Heart left ventricle (tissue), 16 donors: ENCODE measurements around the gene PLCB4. TPM values are rescaled to one million over a fixed set of nuclear protein-coding genes. Genes with fewer than 3 reads are reported as not detected.

Experiments used
- ATAC-seq, 4 donors: fragments of 200-7000 bp; cut with Tn5 transposase; one replicate each; pipeline ENCODE4 v1.9.1; 2020 to 2022; ENCODE audit warnings: moderate library complexity in 4 of 4, mild to moderate bottlenecking in 3 of 4, moderate number of reproducible peaks in 1 of 4
- DNase-seq, 5 donors: peaks; one replicate each; pipeline ENCODE4 v3.0.0-alpha.2; 2020
- H3K27ac ChIP-seq, 12 donors: fragments of 200-600 bp; sonication (generic) in 4 of 12; one replicate each; pipeline versions ENCODE4 v1.5.0 to v1.8.0; 2016 to 2022; ENCODE audit warnings: mild to moderate bottlenecking in 2 of 12
- H3K27me3 ChIP-seq, 9 donors: fragments of 200-600 bp; sonication (generic) in 2 of 9; one replicate each; pipeline versions ENCODE4 v1.5.1 to v1.8.0; 2016 to 2022; ENCODE audit warnings: mild to moderate bottlenecking in 3 of 9
- H3K36me3 ChIP-seq, 9 donors: fragments of 200-600 bp; sonication (generic) in 2 of 9; one replicate each; pipeline versions ENCODE4 v1.5.0 to v1.8.0; 2018 to 2022; ENCODE audit warnings: mild to moderate bottlenecking in 2 of 9
- H3K4me1 ChIP-seq, 12 donors: fragments of 200-600 bp; sonication (generic) in 4 of 12; one replicate each; pipeline versions ENCODE4 v1.5.0 to v1.8.0; 2016 to 2022; ENCODE audit warnings: mild to moderate bottlenecking in 3 of 12
- H3K4me3 ChIP-seq, 12 donors: fragments of 200-600 bp; sonication (generic) in 4 of 12; one replicate each; pipeline versions ENCODE4 v1.5.0 to v1.8.0; 2017 to 2022; ENCODE audit warnings: mild to moderate bottlenecking in 9 of 12, moderate library complexity in 4 of 12
- H3K9me3 ChIP-seq, 12 donors: fragments of 200-600 bp; sonication (generic) in 4 of 12; one replicate each; pipeline versions ENCODE4 v1.5.0 to v1.8.0; 2016 to 2022; ENCODE audit warnings: mild to moderate bottlenecking in 1 of 12
- POLR2A ChIP-seq, 2 donors: fragments of 450-650 bp; IDR thresholded peaks; one replicate each; pipeline ENCODE4 v1.6.1; 2017; ENCODE audit warnings: antibody characterized with exemption in 2 of 2, mild to moderate bottlenecking in 2 of 2, moderate library complexity in 2 of 2
- WGBS, 4 donors: extraction: QIAGEN DNeasy Blood & Tissue Kit in 2 of 4; methylation state at CpG; one replicate each; pipeline versions ENCODE4 v1.1.5 to v1.1.7; 2013 to 2018; 5-methylcytosine and 5-hydroxymethylcytosine counted together
- intact Hi-C, 10 donors: fragments of 100-400 bp; cut with DNase I; formaldehyde crosslinking; loops; one replicate each; pipeline versions ENCODE4 v1.11.1 to v1.14.2; 2022
- polyA plus RNA-seq, 2 donors: library from polyadenylated mRNA; stranded (reverse); fragments of 200-250 nt; gene quantifications; one replicate each; pipeline ENCODE4 v1.2.3, GENCODE V29; 2013
- total RNA-seq, 9 donors: library from RNA; depleted of rRNA in 2 of 9; stranded (reverse); fragments of >200 nt in 2 of 9; fragmentation: NEBNext Ultra II Directional in 3 of 9; extraction: Animal tissue kit (Norgen Biotek cat#: 25700) in 3 of 9; gene quantifications; one replicate each; pipeline versions ENCODE4 v1.1.0 to v1.2.4, GENCODE V29; 2016 to 2023
- TF ChIP-seq, protein P1 (sequence below), 12 donors: fragments of 200-600 bp; sonication (generic) in 4 of 12; IDR thresholded peaks; one replicate each; pipeline versions ENCODE4 v1.5.0 to v1.8.0; 2018 to 2022; ENCODE audit warnings: antibody characterized with exemption in 12 of 12, mild to moderate bottlenecking in 5 of 12
- donor health status: ischemic (EF 13 %, LVEDD 7.1; RV severe dilation, severe dysfunction).
- donor health status: healthy with polysubstance abuse.
- donor health status: DM: no; HTN: yes; CAD: no.
- donor health status: DM: no; HTN: no; CAD: no.
- donor health status: ischemic (EF 25% LVEDD 6.9; RV normal size, moderate dysfunction).
- donor health status: ischemic (EF 25% LVEDD 5.7; RV mildly dilated, moderate dysfunction).
- donor health status: healthy.
- donor health status: DM: yes; HTN: yes; CAD: no.
- donor health status: ischemic (EF 35%, LVEDD 5.7; RV mildly dilated, moderate dysfunction).
- donor health status: nonischemic (EF 11% LVEDD 7.7; RV severe dilation, severe dysfunction).
- donor health status: DM: yes; HTN: yes; CAD: no.
- donor health status: PGD.
- donor health status: ischemic (EF 29% LVEDD 5.4; RV normal size, mild dysfunction).
- donor health status: nonischemic (EF 23%, LVEDD 6.1; RV moderate dilation, normal function).

The PLCB4 gene
- total and polyA plus RNA-seq, 11 donors: 8.4 to 31.8 (median 18.5) TPM

DNA sequence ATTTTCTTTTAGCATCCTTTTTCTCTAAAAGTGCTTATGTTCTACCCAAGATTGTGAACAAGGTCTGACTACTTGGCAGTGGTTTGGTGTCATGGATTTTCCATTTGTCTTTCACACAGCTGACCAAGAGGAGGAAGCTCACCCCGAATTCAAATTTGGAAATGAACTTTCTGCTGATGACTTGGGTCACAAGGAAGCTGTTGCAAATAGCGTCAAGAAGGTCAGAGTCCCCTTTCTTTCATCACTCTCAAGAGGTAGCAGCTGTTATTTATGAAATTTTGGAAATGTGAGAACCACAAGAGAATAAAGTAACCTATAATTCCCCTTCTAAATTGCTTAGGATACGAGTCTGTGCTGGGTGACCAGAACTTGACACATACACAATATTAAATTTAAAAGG is 332.5 kb downstream of the PLCB4 start:
- no peak for ATAC-seq
- H3K9me3 ChIP-seq: no peaks in the 10 kb centered on the region
- H3K36me3 ChIP-seq: peaks cover 0 to 73% (median 26%) of the 10 kb centered on the region in 9 donors
- DNase-seq: no peak
- TF ChIP-seq, protein P1, sequence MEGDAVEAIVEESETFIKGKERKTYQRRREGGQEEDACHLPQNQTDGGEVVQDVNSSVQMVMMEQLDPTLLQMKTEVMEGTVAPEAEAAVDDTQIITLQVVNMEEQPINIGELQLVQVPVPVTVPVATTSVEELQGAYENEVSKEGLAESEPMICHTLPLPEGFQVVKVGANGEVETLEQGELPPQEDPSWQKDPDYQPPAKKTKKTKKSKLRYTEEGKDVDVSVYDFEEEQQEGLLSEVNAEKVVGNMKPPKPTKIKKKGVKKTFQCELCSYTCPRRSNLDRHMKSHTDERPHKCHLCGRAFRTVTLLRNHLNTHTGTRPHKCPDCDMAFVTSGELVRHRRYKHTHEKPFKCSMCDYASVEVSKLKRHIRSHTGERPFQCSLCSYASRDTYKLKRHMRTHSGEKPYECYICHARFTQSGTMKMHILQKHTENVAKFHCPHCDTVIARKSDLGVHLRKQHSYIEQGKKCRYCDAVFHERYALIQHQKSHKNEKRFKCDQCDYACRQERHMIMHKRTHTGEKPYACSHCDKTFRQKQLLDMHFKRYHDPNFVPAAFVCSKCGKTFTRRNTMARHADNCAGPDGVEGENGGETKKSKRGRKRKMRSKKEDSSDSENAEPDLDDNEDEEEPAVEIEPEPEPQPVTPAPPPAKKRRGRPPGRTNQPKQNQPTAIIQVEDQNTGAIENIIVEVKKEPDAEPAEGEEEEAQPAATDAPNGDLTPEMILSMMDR (IDR thresholded peaks at IDR 0.05): no peak
- TF ChIP-seq POLR2A (IDR thresholded peaks at IDR 0.05): no peak
- WGBS, 4 donors: 72 to 89% (median 86%) methylated on average over 3 of the region's 3 CpGs
- H3K4me3 ChIP-seq: no peak overlapping the region
- peaks cover 0 to 12% (median 4%) of the 10 kb centered on the region in 12 donors for H3K4me1 ChIP-seq
- intact Hi-C loops: no loop called here
- H3K27ac ChIP-seq: no peak overlapping the region
- H3K27me3 ChIP-seq: no peaks in the 10 kb centered on the region

DNA sequence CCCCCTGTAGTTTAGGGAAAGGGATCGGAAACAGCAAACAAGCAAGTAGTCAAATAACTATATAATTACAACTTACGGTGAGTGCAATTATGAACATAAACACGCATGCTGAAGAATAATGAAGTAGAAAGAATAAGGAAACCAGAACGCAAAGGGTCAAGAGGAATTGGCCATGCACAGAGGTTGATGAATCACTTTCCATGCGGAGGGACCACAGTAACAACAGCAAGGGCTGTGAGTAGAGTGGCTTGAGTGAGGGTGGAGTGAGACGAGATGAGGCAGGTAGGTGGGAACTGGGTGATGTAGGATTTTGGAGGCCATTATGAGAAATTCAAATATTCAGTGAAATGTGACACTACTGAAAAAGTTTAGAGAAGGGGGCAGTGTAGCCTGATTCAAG is 333.3 kb downstream of the PLCB4 start:
- peaks cover 0 to 12% (median 4%) of the 10 kb centered on the region in 12 donors for H3K4me1 ChIP-seq
- no peak for DNase-seq
- TF ChIP-seq POLR2A (IDR thresholded peaks at IDR 0.05): no peak
- TF ChIP-seq, protein P1 (IDR thresholded peaks at IDR 0.05): no peak
- no peak overlapping the region for H3K27ac ChIP-seq
- ATAC-seq: no peak
- H3K9me3 ChIP-seq: no peaks in the 10 kb centered on the region
- no peak overlapping the region for H3K4me3 ChIP-seq
- H3K27me3 ChIP-seq: no peaks in the 10 kb centered on the region
- intact Hi-C loops: loop anchor here in 1 of 10 donors (2.0 kb wide), 1 partner anchor 79 kb away; no protein-coding TSS in a partner anchor
- H3K36me3 ChIP-seq: peaks cover 0 to 73% (median 30%) of the 10 kb centered on the region in 9 donors
- WGBS, 4 donors: 92 to 94% (median 93%) methylated on average over 6 of the region's 6 CpGs

DNA sequence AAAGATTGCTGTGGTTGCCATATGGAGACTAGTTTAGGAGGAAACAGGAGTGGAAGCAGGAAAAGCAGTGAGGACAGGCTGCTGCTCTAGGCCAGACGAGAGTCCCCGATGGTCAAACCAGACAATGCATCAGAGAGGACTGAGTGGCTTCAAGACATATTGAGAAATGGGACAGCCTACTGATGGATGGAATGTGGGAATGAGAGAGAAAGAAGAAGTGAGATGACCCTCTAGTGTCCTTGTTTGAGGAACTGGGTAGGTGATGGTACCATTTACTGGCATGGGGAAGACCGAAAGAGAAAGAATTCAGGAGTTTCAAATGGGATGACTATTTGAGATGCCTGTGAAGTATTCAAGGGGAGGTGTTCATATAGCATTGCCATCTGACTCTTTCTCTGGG is 333.7 kb downstream of the PLCB4 start:
- H3K9me3 ChIP-seq: no peaks in the 10 kb centered on the region
- H3K27ac ChIP-seq: no peak overlapping the region
- intact Hi-C loops: loop anchor here in 1 of 10 donors (2.0 kb wide), 1 partner anchor 78 kb away; no protein-coding TSS in a partner anchor
- TF ChIP-seq, protein P1 (IDR thresholded peaks at IDR 0.05): no peak
- no peak for TF ChIP-seq POLR2A (IDR thresholded peaks at IDR 0.05)
- H3K4me3 ChIP-seq: no peak overlapping the region
- H3K36me3 ChIP-seq: peaks cover 0 to 77% (median 30%) of the 10 kb centered on the region in 9 donors
- no peaks in the 10 kb centered on the region for H3K27me3 ChIP-seq
- no peak for DNase-seq
- H3K4me1 ChIP-seq: peaks cover 0 to 9% (median 3%) of the 10 kb centered on the region in 12 donors
- WGBS, 4 donors: 83 to 90% (median 86%) methylated on average over 3 of the region's 3 CpGs
- ATAC-seq: no peak

DNA sequence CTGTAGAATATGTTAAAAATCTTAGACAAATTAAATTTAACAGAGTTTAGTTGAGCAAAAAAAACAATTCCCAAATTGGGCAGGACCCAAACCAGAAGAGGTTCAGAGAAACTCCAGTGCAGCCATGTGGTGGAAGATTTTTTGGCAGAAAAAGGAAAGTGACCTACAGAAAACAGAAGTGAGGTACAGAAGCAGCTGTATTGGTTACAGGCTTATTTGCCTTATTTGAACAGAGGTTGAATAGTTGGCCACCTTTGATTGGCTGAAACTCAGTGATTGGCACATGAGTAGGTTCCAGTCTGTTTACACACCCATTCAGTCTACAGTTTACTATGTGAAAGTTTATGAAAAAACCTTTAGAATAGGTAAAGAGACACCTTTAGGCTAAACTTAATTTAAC is 334.6 kb downstream of the PLCB4 start:
- DNase-seq (no peak), ATAC-seq (no peak)
- intact Hi-C loops: loop anchor here in 1 of 10 donors (2.0 kb wide), 1 partner anchor 77 kb away; no protein-coding TSS in a partner anchor
- Histone ChIP-seq H3K27me3 (no peaks in the 10 kb centered on the region), H3K4me1 (peaks cover 0 to 3% (median 0%) of the 10 kb centered on the region in 12 donors), H3K9me3 (no peaks in the 10 kb centered on the region), H3K36me3 (peaks cover 0 to 84% (median 30%) of the 10 kb centered on the region in 9 donors), H3K27ac (no peak overlapping the region), H3K4me3 (no peak overlapping the region)
- TF ChIP-seq, protein P1 (IDR thresholded peaks at IDR 0.05): no peak
- TF ChIP-seq POLR2A (IDR thresholded peaks at IDR 0.05): no peak
